Esophagus squamous epithelium (tissue), 4 donors: ENCODE results near the gene RNU1-4.
"Not testable (repeated sequence)": the region's sequence is repeated elsewhere in the genome, so short reads cannot be mapped to it uniquely, and the experiment has no call there.

Source experiments
- CTCF ChIP-seq, 6 experiments: fragments of 450-650 bp in 4 of 6; fragments of 200-600 bp in 2 of 6; sonication (generic) in 2 of 6; IDR thresholded peaks; one replicate each; pipeline ENCODE4 v1.5.1; 2016 to 2019; ENCODE audit warnings: antibody characterized with exemption in 6 of 6, mild to moderate bottlenecking in 4 of 6, moderate library complexity in 4 of 6
- POLR2A ChIP-seq, 4 donors: fragments of 450-650 bp; IDR thresholded peaks; one replicate each; pipeline ENCODE4 v1.6.1; 2017; ENCODE audit warnings: antibody characterized with exemption in 4 of 4, mild to moderate bottlenecking in 4 of 4, moderate library complexity in 3 of 4

- not testable (repeated sequence) for TF ChIP-seq CTCF, POLR2A (IDR thresholded peaks at IDR 0.05)
Measured at GRCh38 chr1:16787175-16787574, 46.9 kb downstream of the RNU1-4 start.
